Immature natural killer cell (primary cell): ENCODE measurements around the gene TMED10. TPM values are rescaled to one million over a fixed set of nuclear protein-coding genes. Genes with fewer than 3 reads are reported as not detected.
"Not testable (repeated sequence)": the region's sequence is repeated elsewhere in the genome, so short reads cannot be mapped to it uniquely, and the experiment has no call there.

Source experiments
- DNase-seq, 3 donors: peaks; one replicate each; pipeline ENCODE4 v3.0.0; 2022; ENCODE audit warnings: mixed read lengths in 1 of 3
- H3K27ac Mint-ChIP-seq, 6 donors: one replicate each; pipeline ENCODE4 v1.8.0; 2020; ENCODE audit warnings: mixed read lengths in 6 of 6, mild to moderate bottlenecking in 5 of 6, inconsistent platforms in 4 of 6, moderate library complexity in 3 of 6
- H3K27me3 Mint-ChIP-seq, 3 donors: one replicate each; pipeline ENCODE4 v1.8.0; 2020 to 2021; ENCODE audit warnings: low read depth in 3 of 3, mild to moderate bottlenecking in 3 of 3, mixed read lengths in 3 of 3, moderate library complexity in 3 of 3, inconsistent platforms in 1 of 3
- H3K36me3 Mint-ChIP-seq, 3 donors: one replicate each; pipeline ENCODE4 v1.8.0; 2020; ENCODE audit warnings: mixed read lengths in 3 of 3, inconsistent platforms in 2 of 3, mild to moderate bottlenecking in 2 of 3
- H3K4me1 Mint-ChIP-seq, 2 donors: one replicate each; pipeline ENCODE4 v1.8.0; 2020; ENCODE audit warnings: inconsistent platforms in 2 of 2, mild to moderate bottlenecking in 2 of 2, mixed read lengths in 2 of 2, moderate library complexity in 1 of 2
- H3K4me3 Mint-ChIP-seq, 5 donors: one replicate each; pipeline ENCODE4 v1.8.0; 2020; ENCODE audit warnings: mild to moderate bottlenecking in 5 of 5, mixed read lengths in 5 of 5, inconsistent platforms in 3 of 5, moderate library complexity in 3 of 5
- H3K9me3 Mint-ChIP-seq, 6 donors: one replicate each; pipeline ENCODE4 v1.8.0; 2020; ENCODE audit warnings: mild to moderate bottlenecking in 6 of 6, mixed read lengths in 6 of 6, inconsistent platforms in 4 of 6, moderate library complexity in 3 of 6
- polyA plus RNA-seq, 3 donors: library from polyadenylated mRNA; unstranded; fragments of 300-500 nt; fragmentation: Illumina TruSeq; gene quantifications; one replicate each; pipeline ENCODE4 v1.2.3, GENCODE V29; 2021

The TMED10 gene
- polyA plus RNA-seq, 3 donors from 2014 or later: 379 to 442 (median 439) TPM

- Mint-ChIP-seq H3K4me3 (no peak overlapping the region), H3K4me1 (peaks cover 71 to 80% of the 10 kb centered on the region in 2 donors), H3K9me3 (no peaks in the 10 kb centered on the region), H3K27me3 (no peaks in the 10 kb centered on the region), H3K27ac (peak overlapping the region in 2 of 6 donors; percentile 7 to 50), H3K36me3 (no peaks in the 10 kb centered on the region)
- no peak for DNase-seq
These were observed 10.6 kb downstream of the TMED10 start for GRCh38 chr14:75165586-75166391.

- no peaks in the 10 kb centered on the region for H3K36me3 Mint-ChIP-seq
- DNase-seq: no peak
- H3K27ac Mint-ChIP-seq: peak overlapping the region in 3 of 6 donors; percentile 28 to 53 (median 36)
- H3K4me1 Mint-ChIP-seq: peaks cover 70 to 80% of the 10 kb centered on the region in 2 donors
- H3K27me3 Mint-ChIP-seq: no peaks in the 10 kb centered on the region
- no peaks in the 10 kb centered on the region for H3K9me3 Mint-ChIP-seq
- H3K4me3 Mint-ChIP-seq: no peak overlapping the region
These were observed 11.6 kb downstream of the TMED10 start for GRCh38 chr14:75164809-75165208.

GRCh38 chr14:75163677-75164076, 12.7 kb downstream of the TMED10 start:
- DNase-seq: no peak
- no peaks in the 10 kb centered on the region for H3K9me3 Mint-ChIP-seq
- H3K27ac Mint-ChIP-seq: no peak overlapping the region
- no peaks in the 10 kb centered on the region for H3K36me3 Mint-ChIP-seq
- H3K4me1 Mint-ChIP-seq: peaks cover 68 to 80% of the 10 kb centered on the region in 2 donors
- no peak overlapping the region for H3K4me3 Mint-ChIP-seq
- no peaks in the 10 kb centered on the region for H3K27me3 Mint-ChIP-seq

- no peaks in the 10 kb centered on the region for H3K9me3 Mint-ChIP-seq
- H3K4me3 Mint-ChIP-seq: peak overlapping the region in 1 of 5 donors; percentile 11
- peaks cover 0 to under 1% (median 0%) of the 10 kb centered on the region in 3 donors for H3K27me3 Mint-ChIP-seq
- no peak for DNase-seq
- H3K36me3 Mint-ChIP-seq: no peaks in the 10 kb centered on the region
- peak overlapping the region; percentile 6 to 75 (median 68) for H3K27ac Mint-ChIP-seq
- H3K4me1 Mint-ChIP-seq: peaks cover 60 to 76% of the 10 kb centered on the region in 2 donors
These were observed 13.8 kb downstream of the TMED10 start for GRCh38 chr14:75162631-75163030.

- Mint-ChIP-seq H3K36me3 (no peaks in the 10 kb centered on the region), H3K27ac (peak overlapping the region in 5 of 6 donors; percentile 0 to 75 (median 72)), H3K27me3 (peaks cover 0 to 7% (median 0%) of the 10 kb centered on the region in 3 donors), H3K4me1 (peaks cover 63 to 76% of the 10 kb centered on the region in 2 donors), H3K9me3 (no peaks in the 10 kb centered on the region), H3K4me3 (no peak overlapping the region)
- DNase-seq: no peak
These were observed 17.4 kb downstream of the TMED10 start for GRCh38 chr14:75158843-75159614.

GRCh38 chr14:75156901-75157300, 19.5 kb downstream of the TMED10 start:
- no peaks in the 10 kb centered on the region for H3K36me3 Mint-ChIP-seq
- H3K9me3 Mint-ChIP-seq: no peaks in the 10 kb centered on the region
- H3K27me3 Mint-ChIP-seq: peaks cover 0 to 7% (median 0%) of the 10 kb centered on the region in 3 donors
- H3K27ac Mint-ChIP-seq: peak overlapping the region; percentile 9 to 80 (median 50)
- peak in 1 of 3 donors; percentile 17 for DNase-seq
- peak overlapping the region in 3 of 5 donors; percentile 18 to 51 (median 50) for H3K4me3 Mint-ChIP-seq
- H3K4me1 Mint-ChIP-seq: peaks cover 58 to 80% of the 10 kb centered on the region in 2 donors

- DNase-seq: no peak
- Mint-ChIP-seq H3K4me3 (peak overlapping the region in 1 of 5 donors; percentile 18), H3K27ac (peak overlapping the region in 3 of 6 donors; percentile 23 to 83 (median 64)), H3K36me3 (peaks cover 0 to 4% (median 3%) of the 10 kb centered on the region in 3 donors), H3K4me1 (peaks cover 52 to 75% of the 10 kb centered on the region in 2 donors), H3K27me3 (peaks cover 0 to 7% (median 0%) of the 10 kb centered on the region in 3 donors), H3K9me3 (no peaks in the 10 kb centered on the region)
These were observed 20.3 kb downstream of the TMED10 start for GRCh38 chr14:75156111-75156510.

GRCh38 chr14:75155169-75155568, 21.2 kb downstream of the TMED10 start:
- no peak overlapping the region for H3K4me3 Mint-ChIP-seq
- H3K9me3 Mint-ChIP-seq: no peaks in the 10 kb centered on the region
- H3K27me3 Mint-ChIP-seq: peaks cover 0 to 7% (median 0%) of the 10 kb centered on the region in 3 donors
- H3K27ac Mint-ChIP-seq: peak overlapping the region in 3 of 6 donors; percentile 1 to 47 (median 24)
- H3K4me1 Mint-ChIP-seq: peaks cover 44 to 65% of the 10 kb centered on the region in 2 donors
- no peak for DNase-seq
- H3K36me3 Mint-ChIP-seq: peaks cover 0 to 4% (median 3%) of the 10 kb centered on the region in 3 donors

GRCh38 chr14:75153295-75153694, 23.1 kb downstream of the TMED10 start:
- Mint-ChIP-seq H3K27me3 (peaks cover 0 to 7% (median 0%) of the 10 kb centered on the region in 3 donors), H3K4me1 (peaks cover 40 to 58% of the 10 kb centered on the region in 2 donors), H3K27ac (no peak overlapping the region), H3K9me3 (no peaks in the 10 kb centered on the region), H3K4me3 (no peak overlapping the region), H3K36me3 (peaks cover 0 to 8% (median 4%) of the 10 kb centered on the region in 3 donors)
- DNase-seq: no peak

- no peak for DNase-seq
- peak overlapping the region in 1 of 6 donors; percentile 12 for H3K27ac Mint-ChIP-seq
- H3K4me1 Mint-ChIP-seq: peaks cover 43 to 60% of the 10 kb centered on the region in 2 donors
- H3K27me3 Mint-ChIP-seq: peaks cover 0 to 2% (median 0%) of the 10 kb centered on the region in 3 donors
- H3K36me3 Mint-ChIP-seq: peaks cover 0 to 8% (median 8%) of the 10 kb centered on the region in 3 donors
- no peak overlapping the region for H3K4me3 Mint-ChIP-seq
- H3K9me3 Mint-ChIP-seq: no peaks in the 10 kb centered on the region
These were observed 24.6 kb downstream of the TMED10 start for GRCh38 chr14:75151851-75152250.

- peaks cover 42 to 60% of the 10 kb centered on the region in 2 donors for H3K4me1 Mint-ChIP-seq
- H3K9me3 Mint-ChIP-seq, H3K27ac Mint-ChIP-seq, H3K4me3 Mint-ChIP-seq, H3K27me3 Mint-ChIP-seq, DNase-seq: not testable (repeated sequence)
- peaks cover 6 to 18% (median 14%) of the 10 kb centered on the region in 3 donors for H3K36me3 Mint-ChIP-seq
These were observed 25.8 kb downstream of the TMED10 start for GRCh38 chr14:75150637-75151036.

- no peak for DNase-seq
- H3K27me3 Mint-ChIP-seq: no peaks in the 10 kb centered on the region
- H3K27ac Mint-ChIP-seq: peak overlapping the region in 2 of 6 donors; percentile 17 to 60
- H3K36me3 Mint-ChIP-seq: peaks cover 6 to 18% (median 14%) of the 10 kb centered on the region in 3 donors
- no peak overlapping the region for H3K4me3 Mint-ChIP-seq
- peaks cover 39 to 58% of the 10 kb centered on the region in 2 donors for H3K4me1 Mint-ChIP-seq
- H3K9me3 Mint-ChIP-seq: no peaks in the 10 kb centered on the region
These were observed 26.3 kb downstream of the TMED10 start for GRCh38 chr14:75150150-75150549.

- Mint-ChIP-seq H3K9me3 (no peaks in the 10 kb centered on the region), H3K27me3 (peaks cover 0 to 2% (median 0%) of the 10 kb centered on the region in 3 donors), H3K36me3 (peaks cover 6 to 29% (median 14%) of the 10 kb centered on the region in 3 donors), H3K4me3 (peak overlapping the region; percentile 34 to 72 (median 58)), H3K4me1 (peaks cover 58 to 72% of the 10 kb centered on the region in 2 donors), H3K27ac (peak overlapping the region; percentile 71 to 94 (median 92))
- peak; percentile 74 to 81 (median 75) for DNase-seq
These were observed 28.9 kb downstream of the TMED10 start for GRCh38 chr14:75147423-75148071.
